H9 (cell line): Measurements from ENCODE around the gene EBF4. TPM values are rescaled to one million over a fixed set of nuclear protein-coding genes. Genes with fewer than 3 reads are reported as not detected.

Experiments used
- DNase-seq: peaks from one replicate; pipeline ENCODE4 v3.0.0-alpha.2; 2017
- H2AFZ ChIP-seq: one replicate; pipeline ENCODE4 v1.6.1; 2013; ENCODE audit warnings: mild to moderate bottlenecking, low read length, control low read depth, moderate library complexity
- H2AK5ac ChIP-seq: 2 replicates; pipeline ENCODE4 v1.6.1; 2013; ENCODE audit warnings: low read length, control low read depth, mixed read lengths; ENCODE audit not compliant: insufficient read length
- H2BK120ac ChIP-seq: one replicate; pipeline ENCODE4 v1.6.1; 2013; ENCODE audit warnings: low read depth, mild to moderate bottlenecking, low read length, control low read depth, inconsistent platforms; ENCODE audit not compliant: poor library complexity, severe bottlenecking
- H2BK12ac ChIP-seq: 2 replicates; pipeline ENCODE4 v1.6.1; 2013; ENCODE audit warnings: low read length, control low read depth, mixed read lengths, low read depth; ENCODE audit not compliant: insufficient read length
- H2BK15ac ChIP-seq: 2 replicates; pipeline ENCODE4 v1.6.1; 2013; ENCODE audit warnings: low read depth, low read length, control low read depth
- H2BK20ac ChIP-seq: one replicate; pipeline ENCODE4 v1.6.1; 2013; ENCODE audit warnings: low read depth, mild to moderate bottlenecking, low read length, control low read depth, inconsistent platforms; ENCODE audit not compliant: poor library complexity, severe bottlenecking
- H2BK5ac ChIP-seq: 2 replicates; pipeline ENCODE4 v1.6.1; 2013; ENCODE audit warnings: low read length, control low read depth, mixed read lengths; ENCODE audit not compliant: insufficient read length
- H3K14ac ChIP-seq: 2 replicates; pipeline ENCODE4 v1.6.1; 2013; ENCODE audit warnings: low read length, control low read depth; ENCODE audit not compliant: insufficient read depth
- H3K18ac ChIP-seq: 2 replicates; pipeline ENCODE4 v1.6.1; 2013; ENCODE audit warnings: low read depth, mild to moderate bottlenecking, mixed read lengths, low read length, control low read depth; ENCODE audit not compliant: insufficient read length
- H3K23ac ChIP-seq: 2 replicates; pipeline ENCODE4 v1.6.1; 2013; ENCODE audit warnings: low read length, control low read depth, mixed read lengths, low read depth; ENCODE audit not compliant: insufficient read length
- H3K23me2 ChIP-seq: 2 replicates; pipeline ENCODE4 v1.6.1; 2013; ENCODE audit warnings: low read depth, mild to moderate bottlenecking, mixed read lengths, low read length, control low read depth; ENCODE audit not compliant: insufficient read length, poor library complexity, severe bottlenecking
- H3K27ac ChIP-seq: 2 replicates; pipeline ENCODE4 v1.5.1; 2013; ENCODE audit warnings: low read length, control low read depth, mixed read lengths, low read depth; ENCODE audit not compliant: insufficient read length
- H3K27me3 ChIP-seq: 2 replicates; pipeline ENCODE4 v1.6.1; 2013; ENCODE audit warnings: low read length, control low read depth, inconsistent platforms; ENCODE audit not compliant: insufficient read depth
- H3K4ac ChIP-seq: 2 replicates; pipeline ENCODE4 v1.6.1; 2013; ENCODE audit warnings: low read depth, mild to moderate bottlenecking, control low read depth, inconsistent platforms, low read length, moderate library complexity
- H3K4me1 ChIP-seq: 2 replicates; pipeline ENCODE4 v1.6.1; 2013; ENCODE audit warnings: low read length, control low read depth, inconsistent platforms; ENCODE audit not compliant: insufficient read depth
- H3K4me2 ChIP-seq: 2 replicates; pipeline ENCODE4 v1.6.1; 2013; ENCODE audit warnings: low read length, control low read depth, mixed read lengths; ENCODE audit not compliant: insufficient read length, insufficient read depth
- H3K56ac ChIP-seq: 2 replicates; pipeline ENCODE4 v1.6.1; 2013; ENCODE audit warnings: low read depth, mild to moderate bottlenecking, mixed read lengths, low read length, control low read depth; ENCODE audit not compliant: insufficient read length
- H3K79me1 ChIP-seq: 2 replicates; pipeline ENCODE4 v1.6.1; 2013; ENCODE audit warnings: low read depth, mild to moderate bottlenecking, moderate library complexity, low read length, control low read depth, inconsistent platforms; ENCODE audit not compliant: insufficient read depth, poor library complexity, severe bottlenecking
- H3K79me2 ChIP-seq: 2 replicates; pipeline ENCODE4 v1.6.1; 2013; ENCODE audit warnings: low read length, control low read depth, inconsistent platforms; ENCODE audit not compliant: insufficient read depth
- H3K9ac ChIP-seq: 2 replicates; pipeline ENCODE4 v1.6.1; 2013; ENCODE audit warnings: low read length, control low read depth, mixed read lengths; ENCODE audit not compliant: insufficient read length; ENCODE audit errors: extremely low read depth
- H3K9me3 ChIP-seq: one replicate; pipeline ENCODE4 v1.6.1; 2013; ENCODE audit warnings: low read depth, low read length, inconsistent platforms; ENCODE audit not compliant: control insufficient read depth
- H3T11ph ChIP-seq: one replicate; pipeline ENCODE4 v1.6.1; 2013; ENCODE audit warnings: mild to moderate bottlenecking, low read length, control low read depth, inconsistent platforms
- H4K20me1 ChIP-seq: one replicate; pipeline ENCODE4 v1.6.1; 2013; ENCODE audit not compliant: control insufficient read depth, insufficient read length, insufficient read depth
- H4K5ac ChIP-seq: 2 replicates; pipeline ENCODE4 v1.6.1; 2013; ENCODE audit warnings: low read depth, mild to moderate bottlenecking, mixed read lengths, low read length, control low read depth; ENCODE audit not compliant: insufficient read length
- H4K8ac ChIP-seq: replicated peaks from 2 replicates; pipeline ENCODE4 v1.6.1; 2013; ENCODE audit warnings: low read length, control low read depth, mixed read lengths, low read depth; ENCODE audit not compliant: insufficient read length
- H4K91ac ChIP-seq: 2 replicates; pipeline ENCODE4 v1.6.1; 2013; ENCODE audit warnings: low read depth, mild to moderate bottlenecking, moderate library complexity, mixed read lengths, low read length, control low read depth; ENCODE audit not compliant: insufficient read length
- H3K27ac Mint-ChIP-seq, 3 experiments: 2 replicates in 2 of 3; 3 replicates in 1 of 3; pipeline ENCODE4 v1.8.0; 2020 to 2021; ENCODE audit warnings: mixed read lengths in 3 of 3, mild to moderate bottlenecking in 1 of 3, moderate library complexity in 1 of 3
- H3K27me3 Mint-ChIP-seq: 2 replicates; pipeline ENCODE4 v1.8.0; 2021; ENCODE audit warnings: low read depth, mild to moderate bottlenecking, moderate library complexity, mixed read lengths
- H3K36me3 Mint-ChIP-seq, 3 experiments: 2 replicates in 2 of 3; 3 replicates in 1 of 3; pipeline ENCODE4 v1.8.0; 2020 to 2021; ENCODE audit warnings: low read depth in 3 of 3, mixed read lengths in 3 of 3; ENCODE audit not compliant: insufficient read depth in 1 of 3
- H3K4me1 Mint-ChIP-seq, 2 experiments: 2 replicates each; pipeline ENCODE4 v1.8.0; 2020; ENCODE audit warnings: mixed read lengths in 2 of 2
- H3K4me3 Mint-ChIP-seq, 2 experiments: 2 replicates in 1 of 2; 3 replicates in 1 of 2; pipeline ENCODE4 v1.8.0; 2020 to 2021; ENCODE audit warnings: mild to moderate bottlenecking in 2 of 2, mixed read lengths in 2 of 2, moderate library complexity in 1 of 2
- H3K9me3 Mint-ChIP-seq, 2 experiments: 2 replicates in 1 of 2; 3 replicates in 1 of 2; pipeline ENCODE4 v1.8.0; 2020; ENCODE audit warnings: mild to moderate bottlenecking in 2 of 2, mixed read lengths in 2 of 2, moderate library complexity in 1 of 2
- WGBS: extraction: QIAGEN DNeasy Blood & Tissue Kit; methylation state at CpG from one replicate; pipeline ENCODE4 v1.1.7; 2013; ENCODE audit warnings: missing lambda C conversion rate, low lambda C conversion rate, mixed read lengths; ENCODE audit not compliant: insufficient read length; ENCODE audit errors: extremely low coverage; 5-methylcytosine and 5-hydroxymethylcytosine counted together
- total RNA-seq: library from RNA; stranded (reverse); gene quantifications from 2 replicates; pipeline ENCODE4 v1.2.1, GENCODE V29; 2021
- TF ChIP-seq, protein P1 (sequence below): fragments of 200-600 bp; sonication (generic); conservative IDR thresholded peaks from 3 replicates; pipeline ENCODE4 v1.8.0; 2021; ENCODE audit warnings: antibody characterized with exemption, mild to moderate bottlenecking

Gene EBF4
- total RNA-seq, 1 experiment from 2014 or later, result 3.9 TPM

DNA sequence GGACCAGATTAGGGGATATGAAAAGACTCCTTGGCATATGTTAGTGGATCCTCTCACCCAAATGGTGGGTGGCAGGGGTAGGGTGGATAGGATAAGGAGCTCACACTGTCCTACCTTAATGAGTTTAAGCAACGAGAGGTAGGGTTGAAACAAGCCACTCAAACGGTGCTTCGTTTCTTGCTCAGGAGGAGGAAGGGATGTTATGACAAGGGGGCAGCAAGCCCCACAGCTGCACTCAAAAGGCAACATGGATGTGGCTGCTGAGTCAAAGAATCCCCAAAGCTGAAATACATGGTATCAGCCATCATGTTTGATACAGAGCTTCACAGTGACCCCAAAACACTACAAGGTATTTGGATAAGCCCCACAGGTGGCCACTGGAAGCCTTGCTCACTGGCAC, 20.1 kb upstream of the EBF4 start:
- Mint-ChIP-seq H3K4me1 (peaks cover 0 to 4% of the 10 kb centered on the region in 2 experiments; a peak in 2 of 4 replicates), H3K4me3 (no peak overlapping the region), H3K36me3 (no peaks in the 10 kb centered on the region), H3K9me3 (no peaks in the 10 kb centered on the region), H3K27me3 (peaks cover 55% of the 10 kb centered on the region), H3K27ac (peak overlapping the region in 1 of 3 experiments; percentile 40; a peak in 2 of 7 replicates)
- Histone ChIP-seq H2AK5ac (no peak overlapping the region), H3K23me2 (no peaks in the 10 kb centered on the region), H3K79me1 (no peaks in the 10 kb centered on the region), H3K27ac (no peak overlapping the region), H3K9ac (no peak overlapping the region), H3K79me2 (no peaks in the 10 kb centered on the region), H2BK20ac (no peak overlapping the region), H4K91ac (no peak overlapping the region), H3K9me3 (no peaks in the 10 kb centered on the region), H3K18ac (no peak overlapping the region), H4K5ac (no peak overlapping the region), H2BK5ac (no peak overlapping the region), H4K20me1 (no peaks in the 10 kb centered on the region), H3K56ac (no peak overlapping the region), H3K4me1 (no peaks in the 10 kb centered on the region), H2AFZ (no peak overlapping the region), H2BK12ac (no peak overlapping the region), H3K23ac (no peak overlapping the region), H3K4me2 (no peak overlapping the region), H2BK120ac (no peak overlapping the region), H3T11ph (no peak overlapping the region), H2BK15ac (no peak overlapping the region), H4K8ac (no peak overlapping the region), H3K4ac (no peak overlapping the region), H3K27me3 (no peaks in the 10 kb centered on the region), H3K14ac (no peak overlapping the region)
- DNase-seq, result no peak
- TF ChIP-seq, protein P1, sequence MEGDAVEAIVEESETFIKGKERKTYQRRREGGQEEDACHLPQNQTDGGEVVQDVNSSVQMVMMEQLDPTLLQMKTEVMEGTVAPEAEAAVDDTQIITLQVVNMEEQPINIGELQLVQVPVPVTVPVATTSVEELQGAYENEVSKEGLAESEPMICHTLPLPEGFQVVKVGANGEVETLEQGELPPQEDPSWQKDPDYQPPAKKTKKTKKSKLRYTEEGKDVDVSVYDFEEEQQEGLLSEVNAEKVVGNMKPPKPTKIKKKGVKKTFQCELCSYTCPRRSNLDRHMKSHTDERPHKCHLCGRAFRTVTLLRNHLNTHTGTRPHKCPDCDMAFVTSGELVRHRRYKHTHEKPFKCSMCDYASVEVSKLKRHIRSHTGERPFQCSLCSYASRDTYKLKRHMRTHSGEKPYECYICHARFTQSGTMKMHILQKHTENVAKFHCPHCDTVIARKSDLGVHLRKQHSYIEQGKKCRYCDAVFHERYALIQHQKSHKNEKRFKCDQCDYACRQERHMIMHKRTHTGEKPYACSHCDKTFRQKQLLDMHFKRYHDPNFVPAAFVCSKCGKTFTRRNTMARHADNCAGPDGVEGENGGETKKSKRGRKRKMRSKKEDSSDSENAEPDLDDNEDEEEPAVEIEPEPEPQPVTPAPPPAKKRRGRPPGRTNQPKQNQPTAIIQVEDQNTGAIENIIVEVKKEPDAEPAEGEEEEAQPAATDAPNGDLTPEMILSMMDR, result no peak
- WGBS, result no CpG with 5 or more reads among the region's 3 CpGs
